Ovary (tissue), 9 donors: Measurements from ENCODE around the gene MYCL. TPM values are rescaled to one million over a fixed set of nuclear protein-coding genes. Genes with fewer than 3 reads are reported as not detected.

Source experiments
- DNase-seq, 5 donors: peaks; one replicate each; pipeline ENCODE4 v3.0.0-alpha.2; 2019 to 2020
- H3K27ac ChIP-seq, 2 donors: fragments of 200-600 bp; one replicate each; pipeline versions ENCODE4 v1.5.1 to v1.8.0; 2019 to 2022
- H3K27me3 ChIP-seq: fragments of 200-600 bp; one replicate; pipeline ENCODE4 v1.8.0; 2022
- H3K36me3 ChIP-seq: fragments of 200-600 bp; sonication (generic); one replicate; pipeline ENCODE4 v1.5.1; 2019
- H3K4me1 ChIP-seq: one replicate; pipeline ENCODE4 v1.8.1; 2013; ENCODE audit warnings: mild to moderate bottlenecking, moderate library complexity; ENCODE audit not compliant: insufficient read depth
- H3K4me3 ChIP-seq: fragments of 200-600 bp; sonication (generic); one replicate; pipeline ENCODE4 v1.5.1; 2017
- H3K9me3 ChIP-seq, 2 donors: fragments of 200-600 bp in 1 of 2; sonication (generic) in 1 of 2; one replicate each; pipeline versions ENCODE4 v1.5.1 to v1.8.1; 2013 to 2019; ENCODE audit warnings: mild to moderate bottlenecking in 1 of 2, moderate library complexity in 1 of 2
- EP300 ChIP-seq: sonication (generic); formaldehyde crosslinking; IDR thresholded peaks from one replicate; pipeline ENCODE4 v1.6.1; 2017; ENCODE audit warnings: antibody characterized with exemption
- POLR2A ChIP-seq: fragments of 450-650 bp; IDR thresholded peaks from one replicate; pipeline ENCODE4 v1.6.1; 2017; ENCODE audit warnings: antibody characterized with exemption, mild to moderate bottlenecking, moderate library complexity
- WGBS, 3 donors: extraction: QIAGEN DNeasy Blood & Tissue Kit in 1 of 3; methylation state at CpG; one replicate each; pipeline versions ENCODE4 v1.1.5 to v1.1.7; 2013 to 2017; 5-methylcytosine and 5-hydroxymethylcytosine counted together
- intact Hi-C, 4 donors: fragments of 100-400 bp; cut with DNase I; formaldehyde crosslinking; loops; one replicate each; pipeline versions ENCODE4 v1.11.0 to v1.15.1; 2022 to 2023
- polyA plus RNA-seq, 2 donors: library from polyadenylated mRNA; stranded (reverse); fragments of 200-250 nt in 1 of 2; fragments of 350-450 nt in 1 of 2; fragmentation: Illumina TruSeq in 1 of 2; extraction: RNeasy Lipid Tissue Mini Kit (QIAGEN cat#74804) in 1 of 2; gene quantifications; one replicate each; pipeline ENCODE4 v1.2.3, GENCODE V29; 2013 to 2014
- total RNA-seq, 7 donors: library from RNA; depleted of rRNA in 2 of 7; stranded (reverse); fragments of >200 nt in 2 of 7; fragmentation: NEBNext Ultra II Directional in 3 of 7; extraction: Animal tissue kit (Norgen Biotek cat#: 25700) in 3 of 7; gene quantifications; one replicate each; pipeline versions ENCODE4 v1.1.0 to v1.2.4, GENCODE V29; 2016 to 2023
- TF ChIP-seq, protein P1 (sequence below), 3 donors: fragments of 450-650 bp in 2 of 3; fragments of 200-600 bp in 1 of 3; IDR thresholded peaks; one replicate each; pipeline versions ENCODE4 v1.5.1 to v1.8.0; 2016 to 2022; ENCODE audit warnings: antibody characterized with exemption in 3 of 3, mild to moderate bottlenecking in 1 of 3
- donor health status: DM: no; HTN: no; CAD: no; lungs with moderate emphysema.
- donor health status: DM: no; HTN: no; CAD: no.
- donor health status: Bipolar disorder and iron deficiency.
- donor health status: DM: yes; HTN: yes; CAD: no.
- donor health status: DM: no; HTN: no; CAD: no.
- donor health status: DM: yes; HTN: yes; CAD: no.

The MYCL gene
- total and polyA plus RNA-seq, 9 donors = 0.13 to 4.8 (median 0.96) TPM; not detected in 1

DNA sequence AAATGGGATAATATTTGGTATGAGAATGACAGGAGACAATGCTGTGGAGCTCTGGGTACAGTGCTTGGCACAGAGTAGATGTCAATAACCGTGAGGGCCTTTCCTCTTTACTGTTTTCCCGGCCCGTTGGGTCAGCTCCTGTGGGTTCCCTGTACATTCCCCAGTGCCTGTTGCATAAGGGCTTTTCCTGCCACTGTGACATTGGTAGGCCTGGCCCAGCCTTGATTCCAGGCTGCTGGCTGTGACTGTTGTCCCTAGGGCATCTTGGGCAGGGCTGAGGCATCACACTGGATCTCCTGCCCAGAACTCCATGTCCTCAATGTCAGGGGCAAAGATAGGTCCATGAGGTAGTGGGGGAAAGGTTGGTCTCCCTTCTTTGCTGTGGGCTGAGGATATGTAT, 25.8 kb upstream of the MYCL start:
- intact Hi-C loops = no loop called here
- Histone ChIP-seq H3K4me1 (no peaks in the 10 kb centered on the region), H3K27ac (no peak overlapping the region), H3K9me3 (no peaks in the 10 kb centered on the region), H3K36me3 (no peaks in the 10 kb centered on the region), H3K4me3 (no peak overlapping the region), H3K27me3 (no peaks in the 10 kb centered on the region)
- TF ChIP-seq, protein P1, sequence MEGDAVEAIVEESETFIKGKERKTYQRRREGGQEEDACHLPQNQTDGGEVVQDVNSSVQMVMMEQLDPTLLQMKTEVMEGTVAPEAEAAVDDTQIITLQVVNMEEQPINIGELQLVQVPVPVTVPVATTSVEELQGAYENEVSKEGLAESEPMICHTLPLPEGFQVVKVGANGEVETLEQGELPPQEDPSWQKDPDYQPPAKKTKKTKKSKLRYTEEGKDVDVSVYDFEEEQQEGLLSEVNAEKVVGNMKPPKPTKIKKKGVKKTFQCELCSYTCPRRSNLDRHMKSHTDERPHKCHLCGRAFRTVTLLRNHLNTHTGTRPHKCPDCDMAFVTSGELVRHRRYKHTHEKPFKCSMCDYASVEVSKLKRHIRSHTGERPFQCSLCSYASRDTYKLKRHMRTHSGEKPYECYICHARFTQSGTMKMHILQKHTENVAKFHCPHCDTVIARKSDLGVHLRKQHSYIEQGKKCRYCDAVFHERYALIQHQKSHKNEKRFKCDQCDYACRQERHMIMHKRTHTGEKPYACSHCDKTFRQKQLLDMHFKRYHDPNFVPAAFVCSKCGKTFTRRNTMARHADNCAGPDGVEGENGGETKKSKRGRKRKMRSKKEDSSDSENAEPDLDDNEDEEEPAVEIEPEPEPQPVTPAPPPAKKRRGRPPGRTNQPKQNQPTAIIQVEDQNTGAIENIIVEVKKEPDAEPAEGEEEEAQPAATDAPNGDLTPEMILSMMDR (IDR thresholded peaks at IDR 0.05) = no peak
- no peak for TF ChIP-seq POLR2A
- no peak for TF ChIP-seq EP300
- no peak for DNase-seq
- 71 to 88% (median 85%) methylated on average over 3 of the region's 3 CpGs for WGBS, 3 donors

DNA sequence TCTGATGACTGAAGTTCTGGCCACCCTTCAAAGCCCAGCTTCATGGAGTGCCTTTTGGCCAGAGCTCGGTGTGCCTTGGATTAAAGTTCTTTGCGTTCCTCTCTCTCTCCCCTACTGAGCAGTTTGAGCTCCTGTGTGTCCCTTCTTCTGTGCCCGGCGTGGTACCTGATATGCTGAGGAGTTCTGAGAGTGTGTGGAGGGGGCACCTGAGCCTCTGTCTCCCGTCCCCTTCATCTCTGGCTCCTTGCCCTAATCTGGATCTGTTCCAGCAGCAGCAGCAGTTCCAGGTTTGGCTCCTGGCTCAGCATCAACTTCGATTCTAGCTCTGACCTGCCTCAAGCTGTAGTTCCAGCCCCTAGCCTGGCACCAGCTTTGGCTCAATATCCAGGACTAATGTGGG, 25.1 kb upstream of the MYCL start:
- WGBS, 3 donors = 51 to 66% (median 55%) methylated on average over 6 of the region's 6 CpGs
- H3K27ac ChIP-seq = no peak overlapping the region
- H3K27me3 ChIP-seq = no peaks in the 10 kb centered on the region
- TF ChIP-seq, protein P1 (IDR thresholded peaks at IDR 0.05) = no peak
- TF ChIP-seq POLR2A (no peak), EP300 (no peak)
- H3K4me1 ChIP-seq = no peaks in the 10 kb centered on the region
- no peak overlapping the region for H3K4me3 ChIP-seq
- intact Hi-C loops = no loop called here
- no peaks in the 10 kb centered on the region for H3K9me3 ChIP-seq
- DNase-seq = no peak
- no peaks in the 10 kb centered on the region for H3K36me3 ChIP-seq

DNA sequence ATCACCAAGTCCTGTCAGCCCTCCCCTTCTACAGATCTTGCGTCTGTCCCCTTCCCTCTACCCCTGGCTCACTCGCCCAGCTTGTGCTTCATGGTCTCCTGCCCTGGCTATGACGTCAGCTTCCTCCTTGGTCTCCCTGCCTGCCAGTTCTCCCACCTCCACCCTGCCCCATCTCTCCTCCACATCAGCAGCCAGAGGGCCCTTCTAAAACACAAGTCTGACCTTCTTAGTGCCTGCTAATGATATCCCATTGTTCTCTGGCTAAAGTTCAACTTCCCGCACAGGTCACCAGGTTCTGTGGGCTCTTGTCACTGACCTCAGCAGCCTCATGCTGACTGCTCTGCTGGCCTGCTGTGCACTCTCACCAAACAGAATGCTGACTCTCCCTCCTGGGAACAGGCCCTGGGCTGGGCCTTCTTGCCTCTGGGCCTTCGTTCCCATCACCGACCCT, 24.7 kb upstream of the MYCL start:
- 69 to 81% (median 74%) methylated on average over 6 of the region's 6 CpGs for WGBS, 3 donors
- no peak overlapping the region for H3K4me3 ChIP-seq
- H3K27me3 ChIP-seq = no peaks in the 10 kb centered on the region
- intact Hi-C loops = no loop called here
- H3K4me1 ChIP-seq = no peaks in the 10 kb centered on the region
- TF ChIP-seq, protein P1 (IDR thresholded peaks at IDR 0.05) = no peak
- TF ChIP-seq POLR2A (no peak), EP300 (no peak)
- H3K9me3 ChIP-seq = no peaks in the 10 kb centered on the region
- H3K27ac ChIP-seq = no peak overlapping the region
- H3K36me3 ChIP-seq = no peaks in the 10 kb centered on the region
- no peak for DNase-seq

DNA sequence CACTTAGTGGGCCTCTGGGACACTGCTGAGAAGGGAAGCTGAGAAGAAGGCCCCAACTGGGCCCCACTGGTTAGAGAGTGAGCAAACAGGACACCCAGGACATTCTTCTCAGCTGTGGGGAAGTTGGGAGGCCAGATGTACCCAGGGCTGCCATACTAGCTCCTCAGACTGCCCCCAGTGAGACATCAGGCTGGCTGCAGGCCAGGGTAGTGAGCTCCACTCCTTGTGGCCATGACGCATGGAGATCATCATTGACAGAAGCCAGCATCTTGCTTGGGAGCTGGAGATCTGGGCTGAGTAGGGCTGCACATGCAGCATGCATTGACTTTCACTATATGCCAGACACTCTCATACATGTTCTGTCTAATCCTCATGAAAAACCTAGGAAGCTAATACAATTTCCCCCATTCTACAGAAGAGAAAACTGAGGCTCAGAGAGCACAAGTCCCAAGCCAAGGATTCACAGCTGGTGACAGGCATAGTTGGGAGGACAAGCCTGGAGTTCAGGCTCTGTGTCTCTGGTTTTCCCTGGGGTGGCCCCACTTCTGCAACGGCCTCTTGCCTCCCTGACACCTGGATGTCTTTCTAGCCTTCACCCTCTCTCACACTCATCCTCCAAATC, 24.1 kb upstream of the MYCL start:
- H3K27me3 ChIP-seq = no peaks in the 10 kb centered on the region
- H3K27ac ChIP-seq = no peak overlapping the region
- intact Hi-C loops = no loop called here
- DNase-seq = no peak
- no peak overlapping the region for H3K4me3 ChIP-seq
- no peak for TF ChIP-seq POLR2A
- TF ChIP-seq, protein P1 (IDR thresholded peaks at IDR 0.05) = no peak
- no peak for TF ChIP-seq EP300
- H3K4me1 ChIP-seq = no peaks in the 10 kb centered on the region
- no peaks in the 10 kb centered on the region for H3K9me3 ChIP-seq
- whole genome bisulfite sequencing, 3 donors = 73 to 93% (median 83%) methylated on average over 2 of the region's 2 CpGs
- no peaks in the 10 kb centered on the region for H3K36me3 ChIP-seq
